HuH-7 (cell line): ENCODE measurements around the gene MED12L.

Experiments
- DNase-seq: peaks from one replicate; pipeline ENCODE4 v3.0.0; 2011; ENCODE audit warnings: low spot score

MED12L gene

DNA sequence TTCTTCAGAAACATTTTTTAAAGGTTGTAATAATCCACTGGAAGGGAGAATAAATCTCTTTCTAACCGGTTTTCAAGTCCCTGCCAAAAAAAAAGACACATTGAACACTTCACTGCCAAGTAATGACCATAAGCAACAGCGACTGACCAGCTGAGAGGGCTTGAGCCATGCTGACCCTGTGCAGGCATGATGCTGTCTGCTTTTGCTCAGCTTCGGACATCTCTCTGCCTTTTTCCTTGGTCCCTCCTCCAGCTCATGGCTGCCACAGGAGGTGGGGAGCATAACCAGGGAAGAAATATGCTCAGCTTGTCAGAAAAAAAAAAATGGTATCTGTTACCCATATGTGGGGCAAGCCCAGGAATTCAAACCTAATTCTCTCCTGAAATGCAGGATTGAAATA is 373.9 kb downstream of the MED12L start:
- no peak for DNase-seq

DNA sequence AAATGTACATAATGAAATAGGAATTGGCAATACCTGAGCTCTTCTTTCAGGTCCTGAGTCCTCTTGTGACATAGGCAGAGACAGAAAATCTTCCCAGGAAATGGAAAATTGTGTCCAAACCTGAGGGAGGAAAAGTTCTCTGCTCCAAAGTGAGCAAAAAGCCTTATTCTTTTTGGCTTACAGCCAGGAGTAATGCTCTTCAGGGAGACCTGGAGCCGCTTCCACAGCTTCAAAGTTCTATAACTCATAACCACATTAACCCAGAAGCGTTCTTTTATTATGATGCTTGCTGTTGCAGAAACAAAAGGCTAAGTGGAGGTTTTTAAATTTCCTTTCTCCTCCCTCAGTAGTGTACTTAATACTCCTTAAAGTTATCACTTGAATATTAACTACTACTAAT is 374.8 kb downstream of the MED12L start:
- no peak for DNase-seq

DNA sequence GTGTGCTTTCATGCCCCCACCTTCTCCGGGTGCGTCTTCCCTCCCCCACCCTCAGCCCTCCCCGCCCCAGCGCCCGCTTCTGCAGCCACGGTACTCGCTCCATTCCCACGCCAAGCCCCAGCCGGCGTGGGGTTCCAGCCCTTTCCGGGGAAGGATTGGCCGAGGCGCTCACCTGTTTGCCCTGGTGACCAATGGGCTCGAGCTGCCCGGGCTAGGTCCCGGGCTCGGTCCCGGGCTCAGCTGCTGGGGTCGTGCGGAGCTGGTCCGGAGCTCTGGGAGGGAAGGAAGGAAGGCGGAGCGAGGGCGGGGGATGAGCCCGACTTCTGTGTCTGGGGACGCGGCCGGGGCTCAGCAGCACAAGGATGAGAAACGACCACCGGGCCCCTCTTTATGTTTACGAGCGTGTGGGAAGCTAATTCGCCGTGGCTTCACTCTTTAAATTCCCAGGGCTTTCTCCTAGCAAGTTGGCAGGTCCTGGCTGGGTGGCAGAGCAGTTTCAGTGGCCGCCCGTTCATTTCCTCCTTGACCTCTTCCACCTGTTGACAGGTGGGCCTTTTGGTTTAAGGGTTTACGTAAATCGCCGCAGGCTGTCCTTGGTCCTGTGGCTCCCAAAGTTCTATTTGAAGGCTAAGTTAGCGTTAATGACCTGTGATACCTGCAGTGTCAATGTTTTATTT is 375.4 kb downstream of the MED12L start, which contains the start of gene IGSF10:
Gene IGSF10 (minus strand): TSS at position 288 of the 677 bp plus-strand sequence. CDS start 2,352 bp downstream, outside the sequence.
- peak; percentile 39 for DNase-seq

DNA sequence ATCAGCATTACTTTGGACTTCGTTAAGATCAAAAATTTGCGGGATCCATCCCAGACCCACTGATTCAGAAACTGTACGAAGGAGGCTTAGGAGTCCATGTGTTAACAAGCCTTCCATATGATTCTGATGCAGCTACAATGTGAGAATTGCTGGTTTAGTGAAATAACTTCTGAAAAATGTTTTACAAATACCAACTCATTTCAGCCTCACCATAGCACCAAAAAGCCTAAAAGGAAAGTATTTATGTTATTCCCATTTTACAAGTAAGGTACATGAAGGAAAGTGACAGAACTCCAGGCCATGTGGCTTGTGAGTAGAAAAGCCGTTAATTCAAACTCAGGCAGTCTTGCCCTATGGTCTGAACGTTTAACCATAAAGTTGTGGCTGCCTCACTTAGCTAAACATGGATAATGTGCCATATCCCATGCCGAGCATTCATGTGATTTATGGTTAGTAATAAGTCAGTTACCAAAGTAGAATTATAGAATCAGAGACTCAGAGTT is 376.9 kb downstream of the MED12L start:
- no peak for DNase-seq

DNA sequence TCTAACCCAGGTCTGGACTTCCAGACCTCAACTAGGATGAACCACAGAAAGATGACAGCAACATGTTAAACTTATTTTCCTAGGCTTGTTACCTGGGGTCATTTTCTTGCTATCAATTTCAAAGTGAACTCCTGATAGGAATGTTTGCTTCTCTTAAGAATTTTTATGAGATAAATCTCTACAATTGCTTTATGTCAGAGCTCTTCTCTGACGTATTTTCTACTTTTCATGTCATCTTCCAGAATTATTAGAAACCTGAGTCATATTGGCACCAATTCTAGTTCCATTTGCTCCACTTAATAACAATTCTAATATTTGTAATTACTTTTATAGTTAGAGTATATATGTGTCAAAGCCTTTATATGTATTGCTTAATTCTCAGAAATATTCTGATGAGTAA is 377.5 kb downstream of the MED12L start:
- DNase-seq = no peak

DNA sequence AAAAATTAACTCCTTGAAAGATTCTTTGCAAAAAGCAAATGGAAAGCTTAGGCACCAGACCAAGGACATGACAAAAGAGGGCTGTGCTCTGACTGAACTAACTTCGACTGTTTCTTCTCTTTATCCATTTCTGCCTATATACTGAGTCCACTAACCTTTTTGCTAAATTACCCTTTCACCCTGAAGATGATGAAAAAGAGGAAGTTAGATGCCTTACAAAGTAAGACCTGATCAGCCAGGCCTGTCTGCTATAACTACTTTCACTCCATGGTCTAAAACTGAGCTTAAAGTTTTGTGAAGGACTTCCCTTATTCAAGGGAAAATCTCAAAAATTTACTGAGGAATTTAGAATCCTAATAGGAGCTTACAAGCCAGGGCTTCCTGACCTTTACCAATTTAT is 381.6 kb downstream of the MED12L start:
- no peak for DNase-seq

DNA sequence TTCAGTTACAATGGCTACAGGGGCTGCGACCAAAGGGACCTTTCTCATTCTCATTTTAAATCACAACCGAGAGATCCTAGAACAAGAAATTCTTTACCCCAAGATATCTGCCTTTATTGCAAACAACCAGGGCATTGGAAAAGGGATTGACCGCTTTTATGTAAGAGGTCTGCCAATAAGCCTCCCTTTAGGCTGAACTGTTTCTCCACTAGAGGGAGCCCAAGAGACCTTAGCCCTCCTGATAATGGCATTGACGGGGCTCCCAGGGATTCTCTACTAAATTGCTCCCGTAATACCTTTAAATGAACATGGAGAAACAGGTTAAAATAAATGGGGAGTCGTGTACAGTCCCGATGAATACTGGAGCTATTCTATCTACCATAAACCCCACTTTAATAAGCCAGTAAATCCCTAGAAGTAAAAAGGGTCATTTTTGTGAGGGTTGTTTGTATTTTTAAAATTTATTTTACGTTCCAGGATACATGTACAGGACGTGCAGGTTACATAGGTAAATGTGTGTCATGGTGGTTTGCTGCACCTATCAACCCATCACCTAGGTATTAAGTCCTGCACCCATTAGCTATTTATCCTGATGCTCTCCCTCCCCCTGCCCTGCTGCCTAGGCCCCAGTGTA is 382.9 kb downstream of the MED12L start:
- peak; percentile 30 for DNase-seq

DNA sequence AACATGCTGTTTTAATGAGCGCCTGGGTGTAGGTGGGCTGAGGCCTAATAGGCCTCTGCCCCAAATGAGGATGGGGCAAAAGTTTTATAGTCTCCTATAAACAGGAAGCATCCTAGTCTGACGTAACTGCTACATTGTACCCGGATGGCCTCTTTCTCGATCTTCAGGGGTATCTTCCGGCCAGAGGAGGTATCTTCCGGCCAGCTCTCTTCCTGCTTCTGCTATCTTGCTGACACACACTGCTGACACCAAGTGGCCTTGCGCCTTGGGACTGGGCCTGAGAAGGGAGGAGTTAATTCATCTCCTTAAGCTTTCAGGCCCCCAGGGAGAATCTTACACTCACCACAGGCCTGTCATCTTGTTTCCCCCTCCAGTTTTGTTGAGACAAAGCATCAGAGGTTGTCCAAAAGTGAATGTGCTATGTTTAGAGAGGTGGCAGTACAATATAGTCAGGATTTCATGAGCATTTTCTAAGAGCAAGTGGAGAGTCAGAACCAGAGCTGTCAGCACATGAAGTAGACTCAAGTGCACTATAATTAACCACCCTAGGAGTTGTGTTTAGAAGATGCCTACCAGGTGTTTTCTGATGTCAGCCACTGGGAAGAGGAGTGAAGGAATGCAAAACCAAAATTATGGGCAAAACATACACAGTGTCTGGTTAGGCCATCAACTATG is 391.0 kb downstream of the MED12L start:
- DNase-seq = no peak

DNA sequence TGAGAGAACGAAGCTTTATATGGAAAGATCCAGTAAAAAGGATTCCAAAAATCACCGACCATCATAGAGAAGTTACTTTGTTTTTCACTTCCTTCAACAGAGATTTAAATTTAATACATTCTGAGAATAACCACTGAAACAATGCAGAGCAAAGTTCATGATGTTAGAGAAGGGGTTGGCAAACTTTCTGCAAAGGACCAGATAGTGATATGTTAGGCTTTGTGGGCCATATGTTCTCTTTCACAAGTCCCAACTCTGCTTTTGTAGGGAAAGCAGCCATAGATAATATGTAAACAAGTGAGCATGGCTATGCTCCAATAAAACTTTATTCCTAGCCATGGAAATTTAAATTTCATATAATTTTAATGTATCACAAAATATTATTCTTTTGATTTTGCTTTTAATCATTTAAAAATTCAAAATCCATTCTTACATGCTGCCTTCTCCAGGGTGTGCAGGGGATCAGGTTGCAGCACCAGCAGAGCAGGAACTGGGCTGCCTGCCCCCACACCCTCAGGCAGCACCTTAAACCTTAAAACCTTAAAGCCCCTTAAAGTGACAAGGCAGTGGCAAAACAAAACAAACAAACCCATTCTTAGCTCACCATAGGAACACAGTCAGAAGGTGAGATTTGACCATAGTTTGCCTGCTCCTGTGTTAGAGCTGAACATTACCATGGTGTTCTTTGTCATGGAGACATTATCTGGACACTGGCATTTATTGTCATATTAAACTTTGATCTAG is 392.3 kb downstream of the MED12L start:
- DNase-seq = no peak

DNA sequence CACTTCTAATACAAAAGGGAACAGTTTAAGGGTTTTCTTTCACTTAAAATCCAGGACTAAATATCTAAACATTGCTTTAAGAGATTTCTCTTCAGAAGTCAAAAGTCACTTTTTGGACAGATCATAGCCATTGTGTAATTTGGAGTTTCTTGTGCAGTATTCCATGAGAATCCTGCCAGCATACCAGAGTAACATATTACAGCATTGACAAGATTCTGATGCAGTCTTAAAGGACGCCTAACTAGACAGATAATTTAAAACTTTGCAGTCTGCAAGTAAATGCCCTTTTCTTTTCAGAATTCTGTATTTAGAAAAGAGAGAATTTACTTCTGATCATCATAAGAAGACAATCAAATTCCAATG is 392.9 kb downstream of the MED12L start:
- DNase-seq = no peak

DNA sequence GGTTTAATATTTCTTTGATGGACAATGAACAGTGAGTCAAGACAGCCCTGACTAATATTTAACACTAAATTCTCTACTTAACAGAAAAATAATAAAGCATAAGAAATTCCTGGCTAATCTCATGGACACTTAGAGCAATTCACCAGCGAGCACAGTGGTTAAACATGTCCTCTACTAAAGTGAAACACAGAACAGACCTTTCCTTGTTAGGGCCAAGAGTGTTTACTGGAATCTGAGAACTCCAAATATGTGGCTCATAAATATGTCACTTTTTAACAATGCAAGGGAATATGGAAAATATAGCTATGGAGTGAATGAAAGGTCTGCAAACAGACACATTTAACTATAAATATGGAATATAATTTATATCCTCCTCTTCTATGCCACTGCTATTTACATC is 394.0 kb downstream of the MED12L start:
- DNase-seq = no peak

DNA sequence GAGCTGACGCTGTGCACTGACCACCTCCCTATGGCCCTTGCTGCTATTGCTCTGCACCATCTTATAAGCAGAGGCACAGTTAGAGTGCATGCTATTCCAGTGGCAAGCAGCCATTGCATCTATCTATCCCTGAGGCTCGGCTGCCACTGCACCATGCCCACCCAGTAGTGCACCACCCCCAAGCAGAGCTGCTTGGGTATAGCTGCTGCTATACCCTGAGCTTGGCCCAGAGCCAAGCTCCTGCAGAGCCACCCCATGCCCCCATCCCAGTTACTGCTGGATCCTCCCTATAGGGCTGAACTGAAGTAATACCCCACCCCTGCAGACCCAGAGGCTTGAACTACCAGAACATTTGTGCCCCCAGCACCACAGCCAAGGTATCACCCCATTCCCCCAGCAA is 395.0 kb downstream of the MED12L start:
- DNase-seq = no peak

DNA sequence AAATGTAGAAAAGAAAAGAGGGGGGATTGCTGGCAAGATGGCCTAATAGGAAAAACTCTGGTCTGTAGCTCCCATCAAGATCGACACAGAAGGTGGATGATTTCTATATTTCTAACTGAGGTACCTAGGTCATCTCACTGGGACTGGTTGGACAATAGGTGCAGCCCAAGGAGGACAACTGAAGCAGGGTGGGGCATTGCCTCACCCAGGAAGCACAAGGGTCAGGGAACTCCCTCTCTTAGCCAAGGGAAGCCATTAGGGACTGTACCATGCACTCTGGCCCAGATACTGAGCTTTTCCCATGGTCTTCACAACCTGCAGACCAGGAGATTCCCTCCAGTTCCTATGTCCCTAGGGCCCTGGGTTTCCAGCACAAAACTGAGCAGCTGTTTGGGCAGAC is 398.0 kb downstream of the MED12L start:
- no peak for DNase-seq

DNA sequence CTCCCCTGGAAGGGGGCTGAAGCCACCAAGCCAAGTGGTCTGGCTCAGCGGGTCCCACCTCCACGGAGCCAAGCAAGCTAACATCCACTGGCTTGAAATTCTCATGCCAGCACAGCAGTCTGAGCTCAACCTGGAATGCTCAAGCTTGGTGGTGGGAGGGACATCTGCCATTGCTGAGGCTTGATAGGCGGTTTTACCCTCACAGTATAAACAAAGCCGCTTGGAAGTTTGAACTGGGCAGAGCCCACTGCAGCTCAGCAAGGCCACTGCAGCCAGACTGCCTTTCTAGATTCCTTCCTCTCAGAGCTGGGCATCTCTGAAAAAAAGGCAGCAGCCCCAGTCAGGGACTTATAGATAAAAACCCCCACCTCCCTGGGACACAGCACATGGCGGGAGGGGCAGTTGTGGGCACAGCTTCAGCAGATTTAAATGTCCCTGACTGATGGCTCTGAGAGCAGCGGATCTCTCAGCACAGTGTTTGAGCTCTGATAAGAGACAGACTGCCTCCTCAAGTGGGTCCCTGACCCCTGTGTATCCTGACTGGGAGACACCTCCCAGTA is 398.6 kb downstream of the MED12L start:
- DNase-seq = no peak
